HG02885 (cell line): ENCODE results near the gene SRSF11.
"Not testable (repeated sequence)": the region's sequence is repeated elsewhere in the genome, so short reads cannot be mapped to it uniquely, and the experiment has no call there.

Experiments
- ATAC-seq: cut with Tn5 transposase; IDR thresholded peaks from one replicate; pipeline ENCODE4 v1.9.1; 2021; ENCODE audit warnings: mild to moderate bottlenecking; ENCODE audit not compliant: unreplicated experiment, poor library complexity

The SRSF11 gene

DNA sequence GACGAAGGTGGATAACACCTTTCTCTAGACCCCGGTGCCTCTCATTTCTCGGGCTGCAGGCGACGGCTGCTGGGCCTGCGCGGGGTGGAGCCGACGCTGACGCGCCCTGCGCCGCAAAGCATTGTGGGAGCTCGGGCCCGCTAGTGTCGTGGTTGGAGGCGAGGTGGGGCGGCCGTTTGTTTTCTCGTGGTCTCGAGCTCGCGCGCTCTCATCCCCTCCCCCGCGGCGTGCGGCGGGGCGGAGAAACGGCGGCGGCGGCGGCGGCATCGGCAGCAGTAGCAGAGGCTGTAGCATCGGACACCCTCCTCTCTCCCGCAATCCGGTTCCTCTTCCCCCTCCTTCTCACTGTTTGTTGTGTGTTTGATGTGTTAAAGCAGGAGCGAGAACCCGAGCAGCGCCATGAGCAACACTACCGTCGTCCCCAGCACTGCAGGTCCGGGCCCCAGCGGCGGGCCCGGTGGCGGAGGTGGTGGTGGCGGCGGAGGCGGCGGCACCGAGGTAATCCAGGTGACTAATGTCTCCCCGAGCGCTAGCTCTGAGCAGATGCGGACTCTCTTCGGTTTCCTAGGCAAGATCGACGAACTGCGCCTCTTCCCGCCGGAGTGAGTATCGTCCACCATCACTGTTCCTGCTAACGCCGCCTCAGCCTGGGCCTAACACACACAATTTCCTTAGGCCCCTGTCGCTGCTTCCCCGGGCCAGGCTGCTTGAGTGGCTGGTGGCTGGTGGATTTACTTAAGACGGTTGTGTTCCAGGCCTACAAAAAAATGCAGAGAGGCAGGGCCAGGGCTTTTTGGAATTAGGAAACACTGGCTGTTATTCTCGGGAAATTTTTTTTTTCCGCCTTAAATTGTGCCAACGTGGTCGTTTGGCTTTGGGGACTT, at the start of gene SRSF11:
Gene SRSF11 (plus strand): TSS at position 143 of the 884 bp plus-strand sequence. CDS start 257 bp downstream, at position 400.
- ATAC-seq, result peak; percentile 95

GRCh38 chr1:70171512-70171911, 49.7 kb upstream of the SRSF11 start:
- no peak for ATAC-seq

DNA sequence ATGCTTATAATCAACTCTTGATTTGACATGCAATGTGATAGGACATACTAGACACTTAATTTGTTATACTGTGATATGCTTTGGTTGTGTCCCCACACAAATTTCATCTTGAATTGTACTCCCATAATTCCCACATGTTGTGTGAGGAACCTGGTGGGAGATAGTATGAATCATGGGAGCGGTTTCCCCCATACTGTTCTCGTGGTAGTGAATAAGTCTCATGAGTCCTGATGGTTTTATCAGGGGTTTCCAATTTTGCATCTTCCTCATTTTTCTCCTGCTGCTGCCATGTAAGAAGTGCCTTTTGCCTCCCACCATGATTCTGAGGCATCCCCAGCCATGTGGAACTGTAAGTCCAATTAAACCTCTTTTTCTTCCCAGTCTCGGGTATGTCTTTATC, 36.0 kb upstream of the SRSF11 start:
- ATAC-seq, result not testable (repeated sequence)

DNA sequence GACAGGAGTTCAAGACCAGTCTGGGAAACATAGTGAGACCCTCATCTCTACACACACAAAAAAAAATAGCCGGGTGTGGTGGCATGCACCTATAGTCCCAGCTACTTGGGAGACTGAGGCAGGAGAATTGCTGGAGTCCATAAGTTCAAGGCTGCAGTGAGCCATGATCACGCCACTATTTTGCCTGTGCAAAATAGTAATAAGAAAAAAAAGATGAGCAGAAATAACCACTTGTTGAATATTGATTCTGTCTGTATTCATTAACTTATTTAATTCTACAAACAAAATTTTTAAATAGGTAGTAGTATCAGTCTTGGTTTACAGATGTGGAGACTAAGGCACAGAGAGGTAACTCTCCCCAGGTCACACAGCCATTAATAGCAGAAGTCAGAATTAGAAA, 32.7 kb upstream of the SRSF11 start:
- no peak for ATAC-seq

GRCh38 chr1:70190180-70190579, 31.0 kb upstream of the SRSF11 start:
- ATAC-seq, result no peak

DNA sequence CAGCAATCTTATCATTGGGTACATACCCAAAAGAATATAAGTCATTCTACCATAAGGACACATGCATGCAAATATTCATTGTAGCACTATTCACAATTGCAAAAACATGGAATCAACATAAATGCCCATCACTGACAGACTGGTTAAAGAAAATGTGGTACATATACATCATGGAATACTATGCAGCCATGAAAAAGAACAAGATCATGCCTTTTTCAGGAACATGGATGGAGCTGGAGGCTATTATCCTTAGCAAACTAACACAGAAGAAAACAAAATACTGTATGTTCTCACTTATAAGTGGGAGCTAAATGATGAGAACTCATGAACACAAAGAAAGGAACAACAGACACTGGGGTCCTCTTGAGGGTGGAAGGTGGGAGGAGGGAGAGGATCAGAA, 28.7 kb upstream of the SRSF11 start:
- ATAC-seq, result not testable (repeated sequence)

- ATAC-seq, result no peak
Measured at GRCh38 chr1:70194601-70195000, 26.6 kb upstream of the SRSF11 start.

- no peak for ATAC-seq
Measured at GRCh38 chr1:70195342-70195741, 25.8 kb upstream of the SRSF11 start.

- no peak for ATAC-seq
Measured at GRCh38 chr1:70196333-70196732, 24.8 kb upstream of the SRSF11 start.

GRCh38 chr1:70200065-70200464, 21.1 kb upstream of the SRSF11 start:
- ATAC-seq, result no peak

DNA sequence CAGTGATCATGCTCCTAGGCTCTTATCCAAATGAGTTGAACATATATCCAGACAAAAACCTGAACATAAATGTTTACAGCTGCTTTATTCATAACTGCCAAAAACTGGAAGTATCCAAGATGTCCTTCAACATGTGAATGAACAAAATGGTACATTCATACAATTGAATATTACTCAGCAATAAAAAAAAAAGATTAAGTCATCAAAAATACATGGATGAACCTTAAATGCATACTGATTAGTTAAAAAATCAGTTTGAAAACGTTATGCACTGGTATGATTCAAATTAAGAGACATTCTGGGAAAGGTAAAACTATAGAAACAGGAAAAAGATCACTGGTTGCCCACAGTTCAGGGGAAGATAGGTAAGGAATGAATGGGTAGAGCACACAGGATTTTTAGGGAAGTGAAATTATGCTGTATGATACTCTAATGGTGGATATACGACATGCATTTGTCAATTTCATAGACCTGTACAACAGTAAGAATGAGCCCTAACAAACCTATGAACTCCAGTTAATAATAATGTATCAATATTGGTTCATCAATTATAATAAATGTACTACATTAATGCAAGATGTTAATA, 18.9 kb upstream of the SRSF11 start:
- peak; percentile 28 for ATAC-seq

DNA sequence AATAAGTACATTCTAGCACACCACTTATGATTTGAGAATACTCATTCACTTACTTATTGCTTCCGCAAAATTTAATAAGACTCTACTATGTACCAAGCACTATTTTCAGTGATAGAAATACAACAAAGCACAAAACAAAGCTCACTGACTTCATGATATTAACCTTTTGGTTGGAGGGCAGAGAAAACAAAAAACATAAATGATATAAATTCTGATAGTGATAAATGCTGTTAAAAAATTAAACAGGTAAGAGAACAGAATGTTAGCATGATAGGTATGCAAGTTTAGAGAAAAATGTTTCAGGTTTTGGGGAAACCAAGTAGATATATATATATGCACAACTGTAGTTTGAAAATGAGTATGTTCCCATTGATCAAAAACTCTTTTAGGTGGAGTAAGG, 17.0 kb upstream of the SRSF11 start:
- no peak for ATAC-seq

GRCh38 chr1:70204600-70204999, 16.6 kb upstream of the SRSF11 start:
- no peak for ATAC-seq

- peak; percentile 33 for ATAC-seq
Measured at GRCh38 chr1:70205071-70205433, 16.1 kb upstream of the SRSF11 start.

DNA sequence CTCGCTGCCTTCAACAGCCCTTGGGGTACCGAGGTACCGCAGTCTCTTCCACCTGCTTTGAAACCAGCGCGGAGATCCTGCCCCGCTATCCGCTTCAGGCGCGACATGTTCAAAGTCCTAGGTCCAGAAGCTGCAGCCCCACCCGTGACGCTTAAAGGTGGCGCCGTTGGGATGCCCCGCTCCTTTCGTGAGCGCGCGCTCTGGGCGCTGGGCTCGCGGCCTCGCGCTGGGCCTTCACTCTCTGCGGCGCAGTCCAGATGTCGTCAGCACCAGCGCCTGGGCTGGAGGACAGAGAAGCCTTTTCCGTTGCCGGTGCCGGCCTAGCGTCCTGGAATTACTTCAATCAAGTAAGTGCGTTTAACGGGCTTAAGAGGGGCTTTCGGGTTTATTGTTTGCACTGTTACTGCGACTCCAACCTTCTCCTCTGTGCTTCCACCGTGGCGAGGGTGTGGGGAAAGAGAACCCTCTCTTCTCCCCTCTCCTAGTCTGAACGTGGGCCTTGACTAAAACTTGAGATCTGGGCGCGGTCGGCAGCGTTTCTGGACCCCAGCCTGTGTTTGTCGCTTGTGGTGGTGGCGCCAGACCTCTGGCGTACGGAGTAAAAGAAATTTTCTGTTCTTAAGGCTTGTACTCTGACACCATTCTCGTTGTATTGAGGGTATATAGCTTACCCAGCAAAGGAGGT, 15.6 kb upstream of the SRSF11 start, which contains the start of gene LRRC40:
Gene LRRC40 (minus strand): TSS at position 146 of the 685 bp plus-strand sequence. CDS start 39 bp downstream, at position 107.
- ATAC-seq, result peak; percentile 90

GRCh38 chr1:70206833-70207232, 14.3 kb upstream of the SRSF11 start:
- ATAC-seq, result not testable (repeated sequence)

DNA sequence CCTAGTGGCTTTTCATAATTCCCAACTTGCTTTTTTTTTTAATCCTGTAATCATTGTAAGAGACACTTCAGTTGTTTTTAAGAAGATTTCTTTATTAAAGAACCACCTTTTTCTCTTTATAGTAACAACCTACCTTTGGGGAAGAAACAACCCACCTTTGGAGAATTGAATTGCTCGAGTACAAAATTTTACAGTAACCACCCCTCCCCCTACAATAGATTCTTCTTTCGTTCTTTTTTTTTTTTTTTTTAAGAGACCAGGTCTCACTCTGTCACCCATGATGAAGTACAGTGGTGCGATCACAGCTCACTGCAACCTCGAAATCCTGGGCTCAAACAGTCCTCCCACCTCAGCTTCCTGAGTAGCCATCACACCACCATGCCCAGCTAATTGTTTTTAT, 13.7 kb upstream of the SRSF11 start:
- ATAC-seq, result no peak

GRCh38 chr1:70208292-70208691, 12.9 kb upstream of the SRSF11 start:
- no peak for ATAC-seq

- ATAC-seq, result no peak
Measured at GRCh38 chr1:70210820-70211219, 10.4 kb upstream of the SRSF11 start.

- ATAC-seq, result no peak
Measured at GRCh38 chr1:70211541-70211940, 9.6 kb upstream of the SRSF11 start.

GRCh38 chr1:70220015-70220414, 1.2 kb upstream of the SRSF11 start:
- ATAC-seq, result no peak
